ENCODE measurements around the gene MACIR.

MACIR gene

GRCh38 chr5:103228588-103228987, 30.0 kb upstream of the MACIR start:
- DNase-seq (ENCODE audit: low read depth, low spot score): no peak
- in situ Hi-C loops (cut with HindIII; ENCODE audit: low sequenced_read_pairs): no loop called here
- no peak overlapping the region for H3K4me3 ChIP-seq (ENCODE audit: low read depth, low read length)
- no peak for TF ChIP-seq CTCF (IDR thresholded peaks at IDR 0.05; ENCODE audit: low read depth, low read length)

- DNase-seq (ENCODE audit: low read depth, low spot score): peak; percentile 53
- in situ Hi-C loops (cut with HindIII; ENCODE audit: low sequenced_read_pairs): no loop called here
- no peak overlapping the region for H3K4me3 ChIP-seq (ENCODE audit: low read depth, low read length)
- peak; percentile 80 for TF ChIP-seq CTCF (IDR thresholded peaks at IDR 0.05; ENCODE audit: low read depth, low read length)
Observed at GRCh38 chr5:103232393-103232999, 26.1 kb upstream of the MACIR start.

- peak; percentile 35 for DNase-seq (ENCODE audit: low read depth, low spot score)
- H3K4me3 ChIP-seq (ENCODE audit: low read depth, low read length): no peak overlapping the region
- in situ Hi-C loops (cut with HindIII; ENCODE audit: low sequenced_read_pairs): no loop called here
- no peak for TF ChIP-seq CTCF (IDR thresholded peaks at IDR 0.05; ENCODE audit: low read depth, low read length)
Observed at GRCh38 chr5:103234239-103234975, 24.2 kb upstream of the MACIR start.

GRCh38 chr5:103235891-103236290, 22.7 kb upstream of the MACIR start:
- no peak overlapping the region for H3K4me3 ChIP-seq (ENCODE audit: low read depth, low read length)
- TF ChIP-seq CTCF (IDR thresholded peaks at IDR 0.05; ENCODE audit: low read depth, low read length): no peak
- no peak for DNase-seq (ENCODE audit: low read depth, low spot score)
- in situ Hi-C loops (cut with HindIII; ENCODE audit: low sequenced_read_pairs): no loop called here

- TF ChIP-seq CTCF (IDR thresholded peaks at IDR 0.05; ENCODE audit: low read depth, low read length): no peak
- in situ Hi-C loops (cut with HindIII; ENCODE audit: low sequenced_read_pairs): no loop called here
- DNase-seq (ENCODE audit: low read depth, low spot score): no peak
- H3K4me3 ChIP-seq (ENCODE audit: low read depth, low read length): no peak overlapping the region
Observed at GRCh38 chr5:103237778-103238177, 20.8 kb upstream of the MACIR start.

- in situ Hi-C loops (cut with HindIII; ENCODE audit: low sequenced_read_pairs): no loop called here
- H3K4me3 ChIP-seq (ENCODE audit: low read depth, low read length): no peak overlapping the region
- DNase-seq (ENCODE audit: low read depth, low spot score): peak; percentile 61
- TF ChIP-seq CTCF (IDR thresholded peaks at IDR 0.05; ENCODE audit: low read depth, low read length): no peak
Observed at GRCh38 chr5:103243665-103244064, 14.9 kb upstream of the MACIR start.
